PC-3 (cell line): Measurements from ENCODE around the gene ACP3. TPM values are rescaled to one million over a fixed set of nuclear protein-coding genes. Genes with fewer than 3 reads are reported as not detected.
"Not testable (repeated sequence)": the region's sequence is repeated elsewhere in the genome, so short reads cannot be mapped to it uniquely, and the experiment has no call there.

ENCODE experiments used
- ATAC-seq: fragments of 200-7000 bp; cut with Tn5 transposase; 2 replicates; pipeline ENCODE4 v1.9.1; 2020; ENCODE audit warnings: mild to moderate bottlenecking, moderate library complexity
- BruUV-seq: library from RNA; stranded (reverse); fragments of 400-500 nt; replicated peaks from 2 replicates; lab custom pipeline; 2021; lab: Mats Ljungman, UMichigan
- CTCF ChIA-PET: fragments of 300-600 bp; sonication (Branson Sonifier 250); formaldehyde crosslinking; loops from one replicate; lab custom pipeline; 2022; ENCODE audit warnings: antibody characterized with exemption; lab: Charles Lee
- POLR2A ChIA-PET: fragments of 300-600 bp; sonication (Branson Sonifier 250); formaldehyde crosslinking; loops from one replicate; lab custom pipeline; 2022; ENCODE audit warnings: antibody characterized with exemption; ENCODE audit not compliant: unreplicated experiment; lab: Charles Lee
- DNase-seq: peaks from one replicate; pipeline ENCODE4 v3.0.0-alpha.2; 2015
- H2AFZ ChIP-seq: fragments of 300-600 bp; sonication (generic); 2 replicates; pipeline ENCODE4 v1.6.0; 2016; ENCODE audit warnings: antibody characterized with exemption, low read length
- H3F3A ChIP-seq: fragments of 300-600 bp; sonication (generic); one replicate; pipeline ENCODE4 v1.6.0; 2017; ENCODE audit warnings: antibody characterized with exemption, low read length, control low read depth, mild to moderate bottlenecking; ENCODE audit not compliant: unreplicated experiment
- H3K27ac ChIP-seq: fragments of 300-600 bp; sonication (generic); 2 replicates; pipeline ENCODE4 v1.5.1; 2016; ENCODE audit warnings: mild to moderate bottlenecking, low read length
- H3K27me3 ChIP-seq: fragments of 300-600 bp; sonication (generic); 2 replicates; pipeline ENCODE4 v1.6.1; 2016; ENCODE audit warnings: low read length, mixed read lengths
- H3K36me3 ChIP-seq: fragments of 300-600 bp; sonication (generic); 2 replicates; pipeline ENCODE4 v1.6.1; 2016; ENCODE audit warnings: low read depth, mixed run types, low read length, mixed read lengths
- H3K4me1 ChIP-seq: fragments of 300-600 bp; sonication (generic); 2 replicates; pipeline ENCODE4 v1.5.1; 2016; ENCODE audit warnings: low read length; ENCODE audit not compliant: insufficient read depth
- H3K4me2 ChIP-seq: fragments of 300-600 bp; sonication (generic); 2 replicates; pipeline ENCODE4 v1.6.0; 2016; ENCODE audit warnings: low read length
- H3K4me3 ChIP-seq: fragments of 300-600 bp; sonication (generic); 2 replicates; pipeline ENCODE4 v1.5.1; 2016; ENCODE audit warnings: mild to moderate bottlenecking, low read length, mixed read lengths
- H3K79me2 ChIP-seq: fragments of 300-600 bp; sonication (generic); 2 replicates; pipeline ENCODE4 v1.6.1; 2017; ENCODE audit warnings: low read length, mixed read lengths
- H3K9ac ChIP-seq: fragments of 300-600 bp; sonication (generic); 2 replicates; pipeline ENCODE4 v1.6.0; 2016; ENCODE audit warnings: mild to moderate bottlenecking, low read length
- H3K9me2 ChIP-seq: fragments of 300-600 bp; sonication (generic); replicated peaks from 2 replicates; pipeline ENCODE4 v1.6.1; 2016; ENCODE audit warnings: mixed run types, low read length, mixed read lengths
- H3K9me3 ChIP-seq: fragments of 300-600 bp; sonication (generic); 2 replicates; pipeline ENCODE4 v1.6.1; 2016; ENCODE audit warnings: low read length, mixed read lengths
- H4K20me1 ChIP-seq: fragments of 300-600 bp; sonication (generic); 2 replicates; pipeline ENCODE4 v1.6.1; 2016; ENCODE audit warnings: low read length, mixed read lengths
- EZH2 ChIP-seq: fragments of 300-600 bp; sonication (generic); IDR thresholded peaks from one replicate; pipeline ENCODE4 v1.6.1; 2017; ENCODE audit warnings: antibody characterized with exemption, mild to moderate bottlenecking, low read length; ENCODE audit not compliant: unreplicated experiment
- EZH2phosphoT487 ChIP-seq: fragments of 300-600 bp; sonication (generic); IDR thresholded peaks from 2 replicates; pipeline ENCODE4 v1.6.1; 2018; ENCODE audit warnings: mild to moderate bottlenecking, antibody characterized with exemption, low read length, borderline replicate concordance
- intact Hi-C: fragments of 100-400 bp; cut with micrococcal nuclease; formaldehyde crosslinking; loops from 2 replicates; pipeline ENCODE4 v1.9.0; 2023
- total RNA-seq: library from RNA; depleted of rRNA; stranded (reverse); fragments of >200 nt; gene quantifications from 2 replicates; pipeline ENCODE4 v1.2.3, GENCODE V29; 2014
- TF ChIP-seq, protein P1 (sequence below): fragments of 300-600 bp; sonication (generic); conservative IDR thresholded peaks from 2 replicates; pipeline ENCODE4 v1.5.1; 2017; ENCODE audit warnings: antibody characterized with exemption, low read depth, mild to moderate bottlenecking, low read length

Gene ACP3
- total RNA-seq, 1 experiment from 2014 or later = 0.15 TPM

DNA sequence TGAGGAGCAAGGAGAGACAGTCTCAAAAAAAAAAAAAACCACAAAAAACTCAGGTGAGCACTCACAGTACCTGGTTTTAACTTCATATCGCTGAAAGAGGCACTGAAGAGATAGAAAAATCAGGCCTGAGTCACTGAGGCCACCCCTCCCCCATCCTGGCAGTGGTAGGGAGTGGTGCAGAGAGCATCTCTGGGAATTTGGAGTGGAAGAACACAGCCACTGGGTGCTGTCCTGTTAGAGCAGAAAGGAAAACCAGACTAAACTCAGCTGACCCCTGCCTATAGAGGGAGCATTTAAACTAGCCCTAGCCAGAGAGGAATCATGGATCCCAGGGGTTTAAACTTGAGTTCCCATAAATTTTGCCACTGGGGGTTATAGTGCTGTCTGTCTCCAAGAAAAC lies 77.9 kb downstream of the ACP3 start:
- no peak overlapping the region for H3K4me3 ChIP-seq
- intact Hi-C loops = no loop called here
- no peaks in the 10 kb centered on the region for H3K9me2 ChIP-seq
- no peak for ATAC-seq
- H2AFZ ChIP-seq = no peak overlapping the region
- H3K79me2 ChIP-seq = no peaks in the 10 kb centered on the region
- no peak overlapping the region for H3K4me2 ChIP-seq
- no peaks in the 10 kb centered on the region for H4K20me1 ChIP-seq
- no TSS peak for BruUV-seq
- no peaks in the 10 kb centered on the region for H3K36me3 ChIP-seq
- H3K4me1 ChIP-seq = no peaks in the 10 kb centered on the region
- H3K9me3 ChIP-seq = no peaks in the 10 kb centered on the region
- no peaks in the 10 kb centered on the region for H3F3A ChIP-seq
- H3K9ac ChIP-seq = no peak overlapping the region
- DNase-seq = no peak
- CTCF ChIA-PET = no interaction called here
- POLR2A ChIA-PET = no interaction called here
- no peak overlapping the region for H3K27ac ChIP-seq
- TF ChIP-seq EZH2phosphoT487 (no peak), EZH2 (no peak)
- TF ChIP-seq, protein P1, sequence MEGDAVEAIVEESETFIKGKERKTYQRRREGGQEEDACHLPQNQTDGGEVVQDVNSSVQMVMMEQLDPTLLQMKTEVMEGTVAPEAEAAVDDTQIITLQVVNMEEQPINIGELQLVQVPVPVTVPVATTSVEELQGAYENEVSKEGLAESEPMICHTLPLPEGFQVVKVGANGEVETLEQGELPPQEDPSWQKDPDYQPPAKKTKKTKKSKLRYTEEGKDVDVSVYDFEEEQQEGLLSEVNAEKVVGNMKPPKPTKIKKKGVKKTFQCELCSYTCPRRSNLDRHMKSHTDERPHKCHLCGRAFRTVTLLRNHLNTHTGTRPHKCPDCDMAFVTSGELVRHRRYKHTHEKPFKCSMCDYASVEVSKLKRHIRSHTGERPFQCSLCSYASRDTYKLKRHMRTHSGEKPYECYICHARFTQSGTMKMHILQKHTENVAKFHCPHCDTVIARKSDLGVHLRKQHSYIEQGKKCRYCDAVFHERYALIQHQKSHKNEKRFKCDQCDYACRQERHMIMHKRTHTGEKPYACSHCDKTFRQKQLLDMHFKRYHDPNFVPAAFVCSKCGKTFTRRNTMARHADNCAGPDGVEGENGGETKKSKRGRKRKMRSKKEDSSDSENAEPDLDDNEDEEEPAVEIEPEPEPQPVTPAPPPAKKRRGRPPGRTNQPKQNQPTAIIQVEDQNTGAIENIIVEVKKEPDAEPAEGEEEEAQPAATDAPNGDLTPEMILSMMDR = no peak
- H3K27me3 ChIP-seq = no peaks in the 10 kb centered on the region

DNA sequence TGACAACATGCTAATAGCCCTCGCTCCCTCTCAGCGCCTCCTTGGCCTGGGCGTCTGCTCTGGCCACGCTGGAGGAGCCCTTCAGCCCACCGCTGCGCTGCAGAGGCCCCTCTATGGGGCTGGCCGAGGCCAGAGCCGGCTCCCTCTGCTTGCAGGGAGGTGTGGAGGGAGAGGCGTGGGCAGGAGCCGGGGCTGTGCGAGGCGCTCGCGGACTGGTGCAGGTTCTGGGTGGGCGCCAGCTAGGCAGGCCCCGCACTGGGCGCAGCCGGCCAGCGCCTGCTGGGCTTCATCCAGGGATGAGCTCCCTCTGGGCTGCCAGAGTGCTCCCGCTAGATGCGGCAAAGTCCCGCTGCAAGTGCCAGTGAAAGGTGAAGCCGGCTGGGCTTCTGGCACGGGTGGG lies 79.0 kb downstream of the ACP3 start:
- Histone ChIP-seq H3F3A (no peaks in the 10 kb centered on the region), H3K4me1 (no peaks in the 10 kb centered on the region), H3K9ac (no peak overlapping the region), H3K27me3 (no peaks in the 10 kb centered on the region), H3K4me2 (no peak overlapping the region), H3K27ac (no peak overlapping the region), H4K20me1 (no peaks in the 10 kb centered on the region), H3K4me3 (no peak overlapping the region), H3K9me2 (no peaks in the 10 kb centered on the region), H2AFZ (no peak overlapping the region), H3K9me3 (no peaks in the 10 kb centered on the region), H3K79me2 (no peaks in the 10 kb centered on the region), H3K36me3 (no peaks in the 10 kb centered on the region)
- intact Hi-C loops = no loop called here
- no peak for TF ChIP-seq EZH2phosphoT487
- TF ChIP-seq, protein P1 = no peak
- no peak for TF ChIP-seq EZH2
- ChIA-PET POLR2A (no interaction called here), CTCF (no interaction called here)
- no peak for ATAC-seq
- DNase-seq = no peak
- BruUV-seq = no TSS peak

DNA sequence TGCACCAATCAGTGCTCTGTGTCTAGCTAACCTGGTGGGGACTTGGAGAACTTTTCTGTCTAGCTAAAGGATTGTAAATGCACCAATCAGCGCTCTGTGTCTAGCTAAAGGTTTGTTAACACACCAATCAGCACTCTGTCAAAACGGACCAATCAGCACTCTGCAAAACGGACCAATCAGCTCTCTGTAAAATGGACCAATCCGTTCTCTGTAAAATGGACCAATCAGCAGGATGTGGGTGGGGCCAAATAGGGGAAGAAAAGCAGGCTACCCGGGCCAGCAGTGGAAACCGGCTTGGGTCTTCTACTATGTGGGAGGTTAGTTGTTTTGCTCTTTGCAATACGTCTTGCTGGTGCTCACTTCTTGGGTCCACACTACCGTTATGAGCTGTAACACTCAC lies 79.6 kb downstream of the ACP3 start:
- BruUV-seq, ATAC-seq, H3K4me2 ChIP-seq, H3K4me1 ChIP-seq, H3F3A ChIP-seq, H2AFZ ChIP-seq, H4K20me1 ChIP-seq, H3K4me3 ChIP-seq, H3K9me3 ChIP-seq, H3K36me3 ChIP-seq, H3K9ac ChIP-seq, H3K27me3 ChIP-seq, DNase-seq, intact Hi-C loops, H3K27ac ChIP-seq, H3K9me2 ChIP-seq, POLR2A ChIA-PET, H3K79me2 ChIP-seq: not testable (repeated sequence)
- CTCF ChIA-PET = interaction anchor here (0.7 kb wide), 1 partner anchor 10 kb away, joined by 3 read pairs; no protein-coding TSS in a partner anchor
